GM18502 (cell line): ENCODE results near the gene ELMO1.

Source experiments
- ATAC-seq: cut with Tn5 transposase; IDR thresholded peaks from one replicate; pipeline ENCODE4 v1.9.1; 2021; ENCODE audit warnings: mild to moderate bottlenecking; ENCODE audit not compliant: unreplicated experiment, poor library complexity

Gene ELMO1

GRCh38 chr7:37377231-37377630 lies 71.4 kb downstream of the ELMO1 start:
- ATAC-seq: no peak

DNA sequence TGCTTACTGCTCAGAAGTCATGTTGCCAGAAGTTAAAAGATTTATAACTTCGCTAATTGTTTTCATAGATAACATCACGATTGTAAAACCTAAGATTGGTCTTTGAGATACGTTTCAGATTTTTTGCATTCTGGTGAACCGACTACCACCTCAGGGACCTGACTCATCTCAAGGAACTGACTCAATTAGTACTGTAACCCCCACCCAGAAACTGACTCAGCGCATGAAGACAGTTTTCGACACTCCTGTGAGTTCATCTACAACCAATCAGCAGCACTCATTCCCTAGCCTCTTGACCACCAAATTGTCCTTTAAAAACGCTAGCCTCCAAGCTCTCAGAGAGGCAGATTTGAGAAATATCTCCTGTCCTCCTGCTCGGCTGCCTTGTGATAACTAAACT lies 72.3 kb downstream of the ELMO1 start:
- no peak for ATAC-seq

DNA sequence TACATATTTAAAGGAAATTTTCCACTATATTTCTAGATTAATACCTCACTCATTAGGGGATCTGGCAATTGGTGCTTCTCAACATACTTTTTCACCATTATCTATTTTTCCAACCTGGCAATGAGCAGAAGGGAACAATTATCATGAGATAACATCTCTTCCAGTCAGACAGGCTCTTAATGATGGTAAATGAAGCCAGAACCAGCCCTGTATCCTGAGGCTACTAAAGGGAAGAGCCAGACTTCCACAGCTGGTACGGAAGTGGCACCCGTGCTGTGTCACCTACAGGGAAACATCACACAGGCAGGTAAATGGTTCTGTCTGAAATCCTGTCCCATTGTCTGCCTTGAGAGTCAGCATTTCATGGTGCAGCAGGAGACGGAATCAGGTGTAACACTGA lies 75.9 kb downstream of the ELMO1 start:
- no peak for ATAC-seq

- no peak for ATAC-seq
Measured at GRCh38 chr7:37371755-37372154, 76.9 kb downstream of the ELMO1 start.

DNA sequence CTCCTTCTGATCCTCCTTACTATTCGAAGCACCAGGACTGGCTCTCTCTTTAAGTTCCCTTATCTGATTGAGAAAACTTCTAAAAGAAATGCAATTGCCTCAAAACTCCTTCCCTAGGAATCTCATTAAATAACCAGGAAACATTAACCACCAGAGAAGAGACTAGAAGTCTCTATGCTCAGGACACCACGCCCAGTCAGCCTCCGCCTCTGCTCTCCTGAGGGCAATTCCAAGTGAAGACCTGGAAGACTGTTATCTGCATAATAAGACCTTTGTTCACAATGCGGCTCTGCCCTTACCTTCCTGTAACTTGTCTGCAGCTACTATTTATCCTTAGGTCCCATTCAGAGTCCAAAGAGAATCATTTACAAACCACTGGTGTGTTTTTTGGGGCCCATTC lies 78.8 kb downstream of the ELMO1 start:
- ATAC-seq: no peak

GRCh38 chr7:37368540-37368939 lies 80.1 kb downstream of the ELMO1 start:
- no peak for ATAC-seq

DNA sequence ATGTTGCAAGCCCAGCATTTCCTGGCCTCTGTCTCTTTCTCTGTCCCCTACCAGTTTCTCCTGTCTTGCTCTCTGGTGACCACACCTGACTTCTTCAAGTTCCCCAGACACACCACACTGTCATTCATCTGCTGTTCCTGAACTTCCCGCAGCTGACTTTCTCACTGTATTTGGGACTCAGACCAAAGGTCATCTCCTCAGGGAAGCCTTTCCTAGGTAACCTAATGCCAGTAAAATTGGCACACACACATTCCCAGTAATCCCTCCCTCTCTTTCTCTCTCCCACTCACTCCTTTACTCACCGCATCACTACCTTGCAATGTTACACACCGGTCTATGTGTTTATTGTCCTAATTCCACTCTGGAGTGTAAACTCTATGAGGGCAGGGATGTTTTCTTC lies 81.7 kb downstream of the ELMO1 start:
- ATAC-seq: no peak

- no peak for ATAC-seq
Measured at GRCh38 chr7:37366445-37366844, 82.2 kb downstream of the ELMO1 start.

- no peak for ATAC-seq
Measured at GRCh38 chr7:37365405-37365804, 83.3 kb downstream of the ELMO1 start.

DNA sequence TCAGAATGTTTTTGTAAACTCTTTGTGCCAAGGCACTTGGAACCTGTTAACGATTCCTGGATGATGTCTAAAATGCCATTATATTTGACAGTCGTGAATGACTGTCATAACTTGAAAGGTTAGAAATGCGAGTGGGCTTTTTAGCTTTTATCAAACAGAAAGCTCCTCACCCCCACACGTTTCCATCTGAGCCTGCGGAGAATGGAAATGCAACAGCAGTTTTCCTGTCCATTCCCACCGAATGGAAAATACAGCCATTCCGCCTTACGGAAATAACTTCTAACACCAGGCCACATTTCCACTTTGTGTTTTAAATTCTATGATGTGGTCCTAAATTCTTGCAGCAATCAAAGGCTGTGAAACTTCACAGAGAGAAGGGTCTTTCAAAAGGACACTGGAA lies 83.8 kb downstream of the ELMO1 start:
- ATAC-seq: no peak

DNA sequence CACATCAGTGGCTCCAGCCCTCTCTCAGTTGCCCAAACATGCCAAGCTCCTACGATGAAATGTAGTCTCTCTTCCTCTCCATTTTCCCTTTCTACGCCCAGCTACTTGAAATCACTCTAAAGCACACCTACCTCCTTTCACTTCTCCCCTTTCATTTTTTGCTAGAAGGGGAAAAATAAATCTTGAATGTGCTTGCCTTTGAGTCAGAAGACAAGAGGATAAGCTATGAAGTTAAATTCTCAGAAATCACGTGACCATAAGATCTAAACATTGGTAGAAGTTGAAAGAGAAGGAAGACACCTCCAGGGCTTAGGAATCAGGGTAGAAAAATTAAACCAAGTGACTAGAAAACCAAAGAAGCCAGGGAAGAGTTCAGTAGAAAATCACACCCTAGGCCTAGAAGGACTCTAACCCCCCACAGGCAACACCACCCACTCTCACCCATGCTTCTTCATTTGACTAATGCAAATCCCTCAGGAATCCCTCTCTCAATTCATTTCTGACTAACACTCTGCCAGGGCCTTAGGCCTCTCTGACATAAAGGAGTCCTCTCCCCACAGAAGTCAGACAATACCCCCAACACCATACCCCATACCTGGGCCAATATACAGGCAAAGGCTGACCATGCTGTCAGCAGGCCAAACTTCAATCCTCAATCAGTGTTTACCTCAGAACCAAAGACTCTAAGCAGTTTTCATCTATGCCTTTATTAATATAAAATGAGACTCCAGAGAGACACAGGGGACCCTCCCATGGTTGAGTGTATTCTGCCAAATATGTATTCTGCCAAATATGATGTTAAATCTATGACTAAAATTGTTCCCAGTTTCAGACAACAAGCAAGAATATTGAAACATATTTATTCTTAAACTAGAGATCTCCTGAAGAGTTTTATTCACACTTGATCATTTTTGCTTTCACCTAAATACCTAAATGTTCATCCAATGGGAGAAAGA lies 84.8 kb downstream of the ELMO1 start:
- no peak for ATAC-seq

DNA sequence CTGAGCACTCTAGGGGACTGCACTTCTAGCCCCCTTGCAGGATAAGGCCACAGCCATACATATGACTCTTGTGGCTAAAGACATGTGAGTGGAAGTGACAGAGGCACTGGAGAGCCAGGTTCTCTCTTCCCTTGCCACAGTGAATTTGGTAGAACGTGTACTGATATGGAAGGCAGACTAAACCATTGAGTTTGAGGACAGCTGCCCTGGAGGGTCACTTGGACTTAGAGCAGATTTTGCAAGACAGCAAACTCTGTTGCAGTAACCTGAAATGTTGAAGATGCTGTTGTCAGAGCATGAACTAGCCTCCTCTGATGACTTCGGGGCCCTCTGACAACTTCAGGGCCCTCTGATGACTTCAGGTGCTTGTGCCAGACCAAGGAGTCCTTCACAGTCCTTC lies 85.9 kb downstream of the ELMO1 start:
- no peak for ATAC-seq

DNA sequence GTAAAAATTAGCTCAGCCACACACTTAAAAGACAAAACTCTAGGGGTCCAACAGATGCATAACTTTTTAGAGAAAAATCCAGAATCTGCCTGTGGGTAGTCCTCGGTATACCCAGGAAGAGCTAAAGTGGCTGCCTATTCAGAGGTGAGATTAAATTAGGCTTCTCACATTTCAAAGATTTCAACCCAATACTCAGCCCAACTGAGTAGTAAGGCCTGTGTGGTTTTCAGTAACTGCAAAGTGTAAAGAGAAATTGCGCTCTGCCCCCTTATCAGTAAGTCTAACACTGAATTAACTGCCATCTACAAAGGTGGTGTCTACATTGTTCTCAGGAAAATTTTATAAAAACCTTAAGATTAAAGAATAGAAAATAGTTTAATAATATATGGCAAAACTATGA lies 88.2 kb downstream of the ELMO1 start:
- no peak for ATAC-seq

- ATAC-seq: no peak
Measured at GRCh38 chr7:37359662-37360444, 88.8 kb downstream of the ELMO1 start.

DNA sequence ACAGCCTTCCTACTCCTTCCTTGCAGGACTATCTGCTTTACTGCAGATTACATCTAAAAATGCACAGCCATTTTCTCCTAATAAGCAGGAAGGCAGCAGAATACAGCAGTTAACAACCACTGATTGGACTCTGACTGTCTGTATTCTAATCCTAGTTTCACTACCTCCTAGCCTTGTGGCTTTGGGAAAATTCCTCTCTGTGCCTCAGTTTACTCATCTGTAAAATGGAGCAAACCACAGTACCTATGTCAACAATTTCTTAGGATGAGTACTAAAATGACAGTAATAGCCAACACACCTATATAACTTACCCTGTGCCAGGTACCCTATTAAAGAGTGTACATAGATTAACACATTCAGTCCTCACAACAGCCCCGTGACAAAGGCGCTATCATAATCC lies 89.5 kb downstream of the ELMO1 start:
- ATAC-seq: no peak

DNA sequence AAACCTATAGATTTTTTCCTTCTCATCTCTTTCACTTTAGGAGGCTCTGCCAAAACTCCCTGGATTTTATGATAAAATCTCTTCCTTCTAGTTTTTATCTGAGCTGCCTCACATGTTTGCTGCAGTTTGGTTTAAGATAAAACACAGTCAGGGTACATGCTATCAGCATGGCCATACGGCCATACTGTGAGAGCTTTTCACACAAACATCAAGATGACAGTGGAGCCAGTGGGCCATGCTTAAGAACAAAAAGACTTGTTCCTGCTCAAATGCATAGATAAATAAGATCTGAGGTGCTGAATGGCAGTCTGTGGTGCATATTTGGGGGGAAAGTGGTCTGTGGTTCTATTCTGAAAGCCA lies 91.0 kb downstream of the ELMO1 start:
- no peak for ATAC-seq

DNA sequence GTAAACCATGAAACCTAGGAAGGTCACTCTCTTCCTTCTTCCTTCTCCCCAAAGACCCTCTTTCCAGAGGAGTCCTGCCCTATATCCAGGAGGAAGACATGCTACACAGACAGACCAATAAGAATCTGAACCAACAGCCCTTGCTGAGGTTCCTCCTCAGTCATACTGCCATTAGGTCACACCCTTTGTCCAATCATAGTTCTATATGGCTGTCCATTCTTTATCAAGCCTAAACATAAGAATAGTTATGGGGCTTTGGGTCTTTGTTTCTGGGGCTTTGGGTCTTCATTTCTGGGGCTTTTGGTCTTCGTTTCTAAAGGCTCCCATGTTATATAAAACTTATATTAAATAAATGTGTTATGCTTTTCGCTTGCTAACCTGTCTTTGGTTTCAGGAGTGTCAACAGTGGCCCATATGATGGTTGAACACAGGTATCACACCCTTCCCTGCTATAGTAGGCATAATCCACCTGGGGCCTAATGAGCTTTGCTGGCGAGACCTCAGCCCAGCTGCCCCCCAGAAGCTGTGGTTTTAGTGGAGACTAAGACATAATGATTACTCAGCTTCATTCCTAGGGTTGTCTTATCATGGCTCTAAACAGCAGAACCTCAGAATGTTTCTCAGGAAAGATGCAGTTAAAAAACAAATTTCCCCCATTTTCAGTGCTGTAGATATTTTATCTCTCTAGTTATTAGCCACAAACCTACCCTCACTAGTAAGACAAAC lies 91.6 kb downstream of the ELMO1 start:
- no peak for ATAC-seq

DNA sequence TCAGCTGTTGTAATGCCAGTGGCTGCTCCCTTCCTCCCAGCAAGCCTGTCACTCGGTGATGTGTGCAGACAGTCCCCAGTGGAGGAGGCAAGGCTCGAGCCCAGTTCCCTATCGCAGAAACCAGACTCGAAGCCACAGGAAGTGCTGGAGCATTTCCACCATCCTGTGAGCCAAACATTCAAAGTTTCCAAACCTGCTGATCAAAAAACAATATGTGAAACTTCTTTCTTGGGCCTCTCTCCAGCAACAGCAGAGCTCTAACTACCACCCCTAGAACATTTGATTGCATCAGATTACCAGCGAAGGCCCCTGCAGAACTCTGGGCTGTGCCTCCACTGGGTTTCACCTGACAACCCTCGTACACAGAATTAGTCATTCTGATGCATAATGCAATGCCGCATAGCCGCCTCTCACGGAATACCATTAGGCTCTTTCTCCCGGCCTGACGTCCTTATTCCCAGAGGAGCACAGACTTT lies 94.0 kb downstream of the ELMO1 start:
- ATAC-seq: peak; percentile 51

GRCh38 chr7:37353949-37354655 lies 94.6 kb downstream of the ELMO1 start:
- ATAC-seq: no peak
